GM23338 (cell line): ENCODE results near the gene MAP4K1. TPM values are rescaled to one million over a fixed set of nuclear protein-coding genes. Genes with fewer than 3 reads are reported as not detected.

Source experiments
- ATAC-seq: fragments of 200-7000 bp; cut with Tn5 transposase; 3 replicates; pipeline ENCODE4 v1.9.1; 2020
- DNase-seq: peaks from one replicate; pipeline ENCODE4 v3.0.0-alpha.2; 2015; ENCODE audit warnings: low spot score
- H2AFZ ChIP-seq: fragments of 200-600 bp; sonication (generic); 2 replicates; pipeline ENCODE4 v1.8.0; 2016; ENCODE audit warnings: antibody characterized with exemption, mild to moderate bottlenecking, moderate library complexity
- H3F3A ChIP-seq: fragments of 200-600 bp; sonication (generic); replicated peaks from 2 replicates; pipeline ENCODE4 v1.8.0; 2017; ENCODE audit warnings: antibody characterized with exemption, mixed run types, low read depth
- H3K27ac ChIP-seq: fragments of 200-600 bp; sonication (generic); 2 replicates; pipeline ENCODE4 v1.6.1; 2016; ENCODE audit warnings: low read depth
- H3K27me3 ChIP-seq: fragments of 200-600 bp; sonication (generic); 2 replicates; pipeline ENCODE4 v1.8.0; 2016; ENCODE audit warnings: mild to moderate bottlenecking, mixed run types, moderate library complexity; ENCODE audit not compliant: insufficient read depth
- H3K36me3 ChIP-seq: fragments of 200-600 bp; sonication (generic); 2 replicates; pipeline ENCODE4 v1.8.0; 2016; ENCODE audit warnings: mild to moderate bottlenecking; ENCODE audit not compliant: insufficient read depth
- H3K4me1 ChIP-seq: fragments of 200-600 bp; sonication (generic); 2 replicates; pipeline ENCODE4 v1.8.0; 2016; ENCODE audit warnings: mild to moderate bottlenecking, moderate library complexity; ENCODE audit not compliant: insufficient read depth
- H3K4me2 ChIP-seq: fragments of 200-600 bp; sonication (generic); 2 replicates; pipeline ENCODE4 v1.7.1; 2017; ENCODE audit warnings: mixed run types
- H3K4me3 ChIP-seq: fragments of 200-600 bp; sonication (generic); 2 replicates; pipeline ENCODE4 v1.6.1; 2016; ENCODE audit warnings: mixed run types
- H3K79me2 ChIP-seq: fragments of 200-600 bp; sonication (generic); replicated peaks from 2 replicates; pipeline ENCODE4 v1.8.0; 2017; ENCODE audit warnings: mild to moderate bottlenecking; ENCODE audit not compliant: insufficient read depth
- H3K9me2 ChIP-seq: fragments of 200-600 bp; sonication (generic); 2 replicates; pipeline ENCODE4 v1.8.0; 2017; ENCODE audit not compliant: insufficient read depth
- H4K20me1 ChIP-seq: fragments of 200-600 bp; sonication (generic); replicated peaks from 2 replicates; pipeline ENCODE4 v1.8.0; 2017; ENCODE audit warnings: mild to moderate bottlenecking; ENCODE audit not compliant: insufficient read depth
- H3K27ac Mint-ChIP-seq: 2 replicates; pipeline ENCODE4 v1.8.0; 2020; ENCODE audit warnings: inconsistent platforms, mild to moderate bottlenecking, moderate library complexity, mixed read lengths
- H3K27me3 Mint-ChIP-seq: 3 replicates; pipeline ENCODE4 v1.8.0; 2022; ENCODE audit warnings: low read depth, mild to moderate bottlenecking, moderate library complexity, mixed read lengths, inconsistent platforms; ENCODE audit not compliant: insufficient read depth, poor library complexity
- H3K36me3 Mint-ChIP-seq: 3 replicates; pipeline ENCODE4 v1.8.0; 2021; ENCODE audit warnings: low read depth, mild to moderate bottlenecking, inconsistent platforms, moderate library complexity, mixed read lengths
- H3K4me1 Mint-ChIP-seq: 3 replicates; pipeline ENCODE4 v1.8.0; 2020; ENCODE audit warnings: mild to moderate bottlenecking, inconsistent platforms, mixed read lengths
- H3K4me3 Mint-ChIP-seq: 3 replicates; pipeline ENCODE4 v1.8.0; 2021; ENCODE audit warnings: moderate library complexity, mild to moderate bottlenecking, inconsistent platforms, mixed read lengths
- H3K9me3 Mint-ChIP-seq: 3 replicates; pipeline ENCODE4 v1.8.0; 2020; ENCODE audit warnings: moderate library complexity, mild to moderate bottlenecking, inconsistent platforms, mixed read lengths
- CREB1 ChIP-seq: fragments of 250-450 bp; sonication (Bioruptor Pico); IDR thresholded peaks from 2 replicates; pipeline ENCODE4 v1.5.0; 2020; ENCODE audit warnings: low read depth, mild to moderate bottlenecking, moderate library complexity
- CTCF ChIP-seq, 2 experiments: fragments of 200-600 bp in 1 of 2; sonication (generic) in 1 of 2; conservative IDR thresholded peaks; 2 replicates each; pipeline versions ENCODE4 v1.5.1 to v1.6.1; 2016 to 2017; ENCODE audit warnings: antibody characterized with exemption in 2 of 2, low read depth in 2 of 2, mild to moderate bottlenecking in 2 of 2, moderate library complexity in 1 of 2
- ETS1 ChIP-seq: IDR thresholded peaks from 2 replicates; pipeline ENCODE4 v1.6.1; 2016; ENCODE audit warnings: antibody characterized with exemption
- EZH2 ChIP-seq: fragments of 200-600 bp; sonication (generic); IDR thresholded peaks from one replicate; pipeline ENCODE4 v1.8.0; 2017; ENCODE audit warnings: antibody characterized with exemption, mild to moderate bottlenecking, low read depth; ENCODE audit not compliant: unreplicated experiment
- NANOG ChIP-seq: IDR thresholded peaks from 2 replicates; pipeline ENCODE4 v1.6.1; 2016; ENCODE audit warnings: antibody characterized with exemption, borderline replicate concordance
- POLR2AphosphoS5 ChIP-seq: IDR thresholded peaks from 2 replicates; pipeline ENCODE4 v1.6.1; 2016; ENCODE audit warnings: antibody characterized with exemption, low read depth
- REST ChIP-seq: IDR thresholded peaks from one replicate; pipeline ENCODE4 v1.6.1; 2018; ENCODE audit warnings: antibody characterized with exemption; ENCODE audit not compliant: unreplicated experiment
- STAT1 ChIP-seq: IDR thresholded peaks from one replicate; pipeline ENCODE4 v1.6.1; 2016; ENCODE audit warnings: antibody characterized with exemption; ENCODE audit not compliant: unreplicated experiment
- ZNF114 ChIP-seq: fragments of 250-450 bp; sonication (Bioruptor Pico); IDR thresholded peaks from 2 replicates; pipeline ENCODE4 v1.5.0; 2020; ENCODE audit warnings: mild to moderate bottlenecking, moderate library complexity
- ZNF331 ChIP-seq: fragments of 250-450 bp; sonication (Bioruptor Pico); IDR thresholded peaks from 2 replicates; pipeline ENCODE4 v1.5.0; 2020; ENCODE audit warnings: low read depth, mild to moderate bottlenecking, moderate library complexity
- polyA plus RNA-seq: library from polyadenylated mRNA; unstranded; fragments of >200 nt; fragmentation: Nextera tagmentation; extraction: Ambion mirVana; gene quantifications from 2 replicates; pipeline ENCODE4 v1.2.1, GENCODE V29; 2016
- total RNA-seq: library from RNA; depleted of rRNA; stranded (reverse); fragments of >200 nt; shearing (Covaris generic); gene quantifications from 2 replicates; pipeline ENCODE4 v1.2.3, GENCODE V29; 2014

MAP4K1 gene
- total and polyA plus RNA-seq, 2 experiments from 2014 or later, result 7.7 to 44.6 TPM

GRCh38 chr19:38617283-38617763 lies 430 bp downstream of the MAP4K1 start (continued):
- TF ChIP-seq CTCF (conservative IDR thresholded peaks at IDR 0.05; ENCODE audit: low read depth in 2 of 2) (no peak), ZNF331 (CRISPR knock-in tag) (no peak)

- Histone ChIP-seq H3K4me3 (no peak overlapping the region), H4K20me1 (peaks cover 5% of the 10 kb centered on the region), H3K27me3 (no peaks in the 10 kb centered on the region), H3K9me2 (no peaks in the 10 kb centered on the region), H2AFZ (no peak overlapping the region), H3K79me2 (peaks cover 13% of the 10 kb centered on the region), H3K4me1 (peaks cover 9% of the 10 kb centered on the region), H3K36me3 (0 out of 2 replicates have a peak, but pooled peaks cover 9% of the 10 kb centered on the region), H3K4me2 (no peak overlapping the region), H3K27ac (no peak overlapping the region), H3F3A (peaks cover 19% of the 10 kb centered on the region)
- Mint-ChIP-seq H3K36me3 (peaks cover 23% of the 10 kb centered on the region), H3K9me3 (no peaks in the 10 kb centered on the region), H3K4me3 (no peak overlapping the region; the same call in 2 of the 3 replicates), H3K27ac (no peak overlapping the region), H3K4me1 (peaks cover 22% of the 10 kb centered on the region), H3K27me3 (peaks cover 28% of the 10 kb centered on the region)
- TF ChIP-seq ZNF331 (CRISPR knock-in tag), result no peak
- no peak for DNase-seq
- no peak for ATAC-seq
Measured at GRCh38 chr19:38616265-38616664, 1.5 kb downstream of the MAP4K1 start.

- Mint-ChIP-seq H3K4me1 (peaks cover 22% of the 10 kb centered on the region), H3K27ac (no peak overlapping the region), H3K9me3 (no peaks in the 10 kb centered on the region), H3K4me3 (no peak overlapping the region; the same call in 2 of the 3 replicates), H3K27me3 (peaks cover 28% of the 10 kb centered on the region), H3K36me3 (peaks cover 13% of the 10 kb centered on the region)
- H3F3A ChIP-seq, result peaks cover 17% of the 10 kb centered on the region
- H2AFZ ChIP-seq, result no peak overlapping the region
- peaks cover 9% of the 10 kb centered on the region for H3K4me1 ChIP-seq
- H3K36me3 ChIP-seq, result no peaks in the 10 kb centered on the region
- H3K9me2 ChIP-seq, result no peaks in the 10 kb centered on the region
- no peak overlapping the region for H3K4me2 ChIP-seq
- no peak overlapping the region for H3K4me3 ChIP-seq
- DNase-seq (no peak), ATAC-seq (no peak)
- H3K79me2 ChIP-seq, result peaks cover 10% of the 10 kb centered on the region
- no peaks in the 10 kb centered on the region for H3K27me3 ChIP-seq
- peaks cover 5% of the 10 kb centered on the region for H4K20me1 ChIP-seq
- H3K27ac ChIP-seq, result no peak overlapping the region
- no peak for TF ChIP-seq ZNF114 (CRISPR knock-in tag)
- no peak for TF ChIP-seq EZH2
- TF ChIP-seq CREB1 (CRISPR knock-in tag), result no peak
- no peak for TF ChIP-seq ETS1
- no peak for TF ChIP-seq CTCF (conservative IDR thresholded peaks at IDR 0.05; ENCODE audit: low read depth in 2 of 2)
- TF ChIP-seq POLR2AphosphoS5, result no peak
- no peak for TF ChIP-seq ZNF331 (CRISPR knock-in tag)
- TF ChIP-seq STAT1, result no peak
- no peak for TF ChIP-seq NANOG
- no peak for TF ChIP-seq REST
Measured at GRCh38 chr19:38615007-38615581, 2.7 kb downstream of the MAP4K1 start.
